Activated CD4-positive, alpha-beta T cell treated with anti-CD3 and anti-CD28 coated beads, Interleukin-2, amount 10 ng/mL, durations not matched to agents 24 days and 14 days (primary cell): ENCODE data around the gene ARPC4. TPM values are rescaled to one million over a fixed set of nuclear protein-coding genes. Genes with fewer than 3 reads are reported as not detected.
"Not testable (repeated sequence)": the region's sequence is repeated elsewhere in the genome, so short reads cannot be mapped to it uniquely, and the experiment has no call there.

Experiments
- DNase-seq: peaks from one replicate; pipeline ENCODE4 v3.0.0; 2022
- H3K27ac Mint-ChIP-seq: one replicate; pipeline ENCODE4 v1.8.0; 2022; ENCODE audit warnings: mild to moderate bottlenecking, mixed read lengths
- H3K27me3 Mint-ChIP-seq: one replicate; pipeline ENCODE4 v1.8.0; 2022; ENCODE audit warnings: mixed read lengths
- H3K36me3 Mint-ChIP-seq: one replicate; pipeline ENCODE4 v1.8.0; 2022; ENCODE audit warnings: low read depth, mild to moderate bottlenecking, mixed read lengths
- H3K4me1 Mint-ChIP-seq: one replicate; pipeline ENCODE4 v1.8.0; 2021; ENCODE audit warnings: mixed read lengths
- H3K4me3 Mint-ChIP-seq: one replicate; pipeline ENCODE4 v1.8.0; 2022; ENCODE audit warnings: mild to moderate bottlenecking, moderate library complexity, mixed read lengths
- H3K9me3 Mint-ChIP-seq: one replicate; pipeline ENCODE4 v1.8.0; 2021; ENCODE audit warnings: mixed read lengths
- intact Hi-C: fragments of 100-400 bp; cut with micrococcal nuclease; formaldehyde crosslinking; loops from one replicate; pipeline ENCODE4 v1.15.1; 2023
- total RNA-seq: library from RNA; stranded (reverse); gene quantifications from 2 replicates; pipeline ENCODE4 v1.2.3, GENCODE V29; 2022

Gene ARPC4
- total RNA-seq, 1 donor from 2014 or later = 263 TPM

- no peak overlapping the region for H3K4me3 Mint-ChIP-seq
- H3K9me3 Mint-ChIP-seq = no peaks in the 10 kb centered on the region
- H3K36me3 Mint-ChIP-seq = peaks cover 62% of the 10 kb centered on the region
- H3K4me1 Mint-ChIP-seq = peaks cover 2% of the 10 kb centered on the region
- no peak overlapping the region for H3K27ac Mint-ChIP-seq
- DNase-seq = no peak
- no peaks in the 10 kb centered on the region for H3K27me3 Mint-ChIP-seq
- intact Hi-C loops = no loop called here
These were observed 31.9 kb upstream of the ARPC4 start for GRCh38 chr3:9760779-9761505.

GRCh38 chr3:9761919-9762318 lies 31.0 kb upstream of the ARPC4 start:
- intact Hi-C loops = no loop called here
- Mint-ChIP-seq H3K4me1 (peaks cover 4% of the 10 kb centered on the region), H3K27me3 (no peaks in the 10 kb centered on the region)

GRCh38 chr3:9762871-9763270 lies 30.0 kb upstream of the ARPC4 start:
- no peaks in the 10 kb centered on the region for H3K27me3 Mint-ChIP-seq
- H3K36me3 Mint-ChIP-seq = peaks cover 60% of the 10 kb centered on the region
- DNase-seq = no peak
- intact Hi-C loops = no loop called here
- H3K9me3 Mint-ChIP-seq = no peaks in the 10 kb centered on the region
- H3K4me1 Mint-ChIP-seq = peaks cover 12% of the 10 kb centered on the region
- H3K27ac Mint-ChIP-seq = no peak overlapping the region
- H3K4me3 Mint-ChIP-seq = no peak overlapping the region

More at GRCh38 chr3:9761919-9762318, 31.0 kb upstream of the ARPC4 start:
- no peaks in the 10 kb centered on the region for H3K9me3 Mint-ChIP-seq
- peaks cover 57% of the 10 kb centered on the region for H3K36me3 Mint-ChIP-seq
- H3K27ac Mint-ChIP-seq = no peak overlapping the region
- no peak for DNase-seq
- H3K4me3 Mint-ChIP-seq = no peak overlapping the region

- Mint-ChIP-seq H3K27ac (no peak overlapping the region), H3K4me3 (no peak overlapping the region), H3K27me3 (no peaks in the 10 kb centered on the region), H3K4me1 (peaks cover 37% of the 10 kb centered on the region), H3K36me3 (peaks cover 45% of the 10 kb centered on the region), H3K9me3 (no peaks in the 10 kb centered on the region)
- intact Hi-C loops = no loop called here
- DNase-seq = no peak
These were observed 27.0 kb upstream of the ARPC4 start for GRCh38 chr3:9765865-9766264.

GRCh38 chr3:9767418-9767817 lies 25.5 kb upstream of the ARPC4 start:
- peaks cover 35% of the 10 kb centered on the region for H3K36me3 Mint-ChIP-seq
- intact Hi-C loops = no loop called here
- no peaks in the 10 kb centered on the region for H3K27me3 Mint-ChIP-seq
- peak overlapping the region; percentile 82 for H3K4me3 Mint-ChIP-seq
- DNase-seq = no peak
- H3K4me1 Mint-ChIP-seq = peaks cover 40% of the 10 kb centered on the region
- H3K9me3 Mint-ChIP-seq = no peaks in the 10 kb centered on the region
- H3K27ac Mint-ChIP-seq = peak overlapping the region; percentile 42

- no peak for DNase-seq
- H3K27me3 Mint-ChIP-seq = no peaks in the 10 kb centered on the region
- H3K27ac Mint-ChIP-seq = peak overlapping the region; percentile 75
- peak overlapping the region; percentile 82 for H3K4me3 Mint-ChIP-seq
- no peaks in the 10 kb centered on the region for H3K9me3 Mint-ChIP-seq
- peaks cover 43% of the 10 kb centered on the region for H3K4me1 Mint-ChIP-seq
- intact Hi-C loops = loop anchor here (2.0 kb wide), 1 partner anchor 35 kb away; no protein-coding TSS in a partner anchor
- H3K36me3 Mint-ChIP-seq = peaks cover 30% of the 10 kb centered on the region
These were observed 24.6 kb upstream of the ARPC4 start for GRCh38 chr3:9768141-9768775.

GRCh38 chr3:9769012-9769411 lies 23.9 kb upstream of the ARPC4 start:
- Mint-ChIP-seq H3K4me3 (peak overlapping the region; percentile 82), H3K36me3 (peaks cover 29% of the 10 kb centered on the region), H3K27ac (peak overlapping the region; percentile 58), H3K9me3 (no peaks in the 10 kb centered on the region), H3K4me1 (peaks cover 43% of the 10 kb centered on the region), H3K27me3 (no peaks in the 10 kb centered on the region)
- DNase-seq = no peak
- intact Hi-C loops = loop anchor here (1.0 to 2.0 kb wide), 3 partner anchors 19 to 36 kb away; partner anchors contain the start of gene ARPC4

- peaks cover 28% of the 10 kb centered on the region for H3K36me3 Mint-ChIP-seq
- H3K4me3 Mint-ChIP-seq = peak within 1 kb of the TSS; percentile 82
- peak; percentile 93 for DNase-seq
- H3K27ac Mint-ChIP-seq = peak within 1 kb of the TSS; percentile 80
- intact Hi-C loops = loop anchor here (1.0 to 2.0 kb wide), 4 partner anchors 9 to 37 kb away; partner anchors contain the start of gene ARPC4
- H3K4me1 Mint-ChIP-seq = peaks cover 43% of the 10 kb centered on the region
- no peaks in the 10 kb centered on the region for H3K27me3 Mint-ChIP-seq
- no peaks in the 10 kb centered on the region for H3K9me3 Mint-ChIP-seq
These were observed 23.2 kb upstream of the ARPC4 start, which contains the start of gene CAMK1 for GRCh38 chr3:9769426-9770275. CAMK1 (minus strand) TSS chr3:9769947; CDS start chr3:9767749, 2,198 bp downstream.

GRCh38 chr3:9770276-9770812 lies 22.5 kb upstream of the ARPC4 start:
- Mint-ChIP-seq H3K9me3 (no peaks in the 10 kb centered on the region), H3K27ac (peak overlapping the region; percentile 80), H3K36me3 (peaks cover 26% of the 10 kb centered on the region), H3K4me3 (peak overlapping the region; percentile 82), H3K27me3 (no peaks in the 10 kb centered on the region), H3K4me1 (peaks cover 43% of the 10 kb centered on the region)
- DNase-seq = no peak
- intact Hi-C loops = loop anchor here (1.0 kb wide), 1 partner anchor 8 kb away; no protein-coding TSS in a partner anchor

GRCh38 chr3:9771007-9771406 lies 21.9 kb upstream of the ARPC4 start:
- DNase-seq, intact Hi-C loops, H3K9me3 Mint-ChIP-seq, H3K27me3 Mint-ChIP-seq: not testable (repeated sequence)
- H3K4me1 Mint-ChIP-seq = peaks cover 45% of the 10 kb centered on the region
- H3K36me3 Mint-ChIP-seq = peaks cover 22% of the 10 kb centered on the region
- H3K27ac Mint-ChIP-seq = peak overlapping the region; percentile 45
- H3K4me3 Mint-ChIP-seq = peak overlapping the region; percentile 82

- intact Hi-C loops = loop anchor here (5.0 kb wide), 1 partner anchor 475 kb away; no protein-coding TSS in a partner anchor
- Mint-ChIP-seq H3K27ac (peak overlapping the region; percentile 88), H3K4me1 (peaks cover 58% of the 10 kb centered on the region), H3K36me3 (peaks cover 27% of the 10 kb centered on the region), H3K4me3 (peak overlapping the region; percentile 73), H3K27me3 (no peaks in the 10 kb centered on the region), H3K9me3 (peaks cover 4% of the 10 kb centered on the region)
- DNase-seq = no peak
These were observed 15.8 kb upstream of the ARPC4 start for GRCh38 chr3:9776896-9777693.

GRCh38 chr3:9777694-9778021 lies 15.2 kb upstream of the ARPC4 start:
- H3K4me3 Mint-ChIP-seq = peak overlapping the region; percentile 73
- intact Hi-C loops = loop anchor here (1.0 to 5.0 kb wide), 5 partner anchors 7 to 475 kb away; partner anchors contain the start of gene TADA3

More at GRCh38 chr3:9777694-9778021, 15.2 kb upstream of the ARPC4 start:
- Mint-ChIP-seq H3K27ac (peak overlapping the region; percentile 88), H3K9me3 (peaks cover 4% of the 10 kb centered on the region), H3K36me3 (peaks cover 32% of the 10 kb centered on the region), H3K4me1 (peaks cover 58% of the 10 kb centered on the region), H3K27me3 (no peaks in the 10 kb centered on the region)
- DNase-seq = no peak
